Measurements from ENCODE around the gene PTPN23. TPM values are rescaled to one million over a fixed set of nuclear protein-coding genes. Genes with fewer than 3 reads are reported as not detected.
"Not testable (repeated sequence)": the region's sequence is repeated elsewhere in the genome, so short reads cannot be mapped to it uniquely, and the experiment has no call there.

PTPN23 gene
- total RNA-seq, 1 experiment from 2014 or later, result 53.5 TPM

GRCh38 chr3:47456984-47457383, 76.2 kb downstream of the PTPN23 start:
- H3K4me3 Mint-ChIP-seq, result no peak overlapping the region
- POLR2A ChIA-PET, result no interaction called here
- 0 out of 2 replicates have a peak overlapping the region, but pooled peaks have one; percentile 45 for H3K27ac Mint-ChIP-seq
- TF ChIP-seq RORB (CRISPR knock-in tag; IDR thresholded peaks at IDR 0.05) (no peak), GTF2I (CRISPR knock-in tag; conservative IDR thresholded peaks at IDR 0.05) (no peak), NR3C1 (CRISPR knock-in tag; conservative IDR thresholded peaks at IDR 0.05; ENCODE audit: low read depth) (no peak), CDX4 (CRISPR knock-in tag; IDR thresholded peaks at IDR 0.05; ENCODE audit: borderline replicate concordance) (no peak), GABPB1 (CRISPR knock-in tag; IDR thresholded peaks at IDR 0.05) (no peak), TP53 (CRISPR knock-in tag; IDR thresholded peaks at IDR 0.05) (no peak), ZMAT4 (CRISPR knock-in tag; IDR thresholded peaks at IDR 0.05) (no peak), ATF1 (CRISPR knock-in tag; IDR thresholded peaks at IDR 0.05) (no peak), ZNF671 (CRISPR knock-in tag; IDR thresholded peaks at IDR 0.05) (no peak), NFYB (CRISPR knock-in tag; conservative IDR thresholded peaks at IDR 0.05; ENCODE audit: low read depth) (no peak), PRRX2 (CRISPR knock-in tag; IDR thresholded peaks at IDR 0.05) (no peak), ZNF281 (CRISPR knock-in tag; IDR thresholded peaks at IDR 0.05) (no peak), MYBL2 (CRISPR knock-in tag; IDR thresholded peaks at IDR 0.05) (no peak)
- TF ChIP-seq, protein P1, sequence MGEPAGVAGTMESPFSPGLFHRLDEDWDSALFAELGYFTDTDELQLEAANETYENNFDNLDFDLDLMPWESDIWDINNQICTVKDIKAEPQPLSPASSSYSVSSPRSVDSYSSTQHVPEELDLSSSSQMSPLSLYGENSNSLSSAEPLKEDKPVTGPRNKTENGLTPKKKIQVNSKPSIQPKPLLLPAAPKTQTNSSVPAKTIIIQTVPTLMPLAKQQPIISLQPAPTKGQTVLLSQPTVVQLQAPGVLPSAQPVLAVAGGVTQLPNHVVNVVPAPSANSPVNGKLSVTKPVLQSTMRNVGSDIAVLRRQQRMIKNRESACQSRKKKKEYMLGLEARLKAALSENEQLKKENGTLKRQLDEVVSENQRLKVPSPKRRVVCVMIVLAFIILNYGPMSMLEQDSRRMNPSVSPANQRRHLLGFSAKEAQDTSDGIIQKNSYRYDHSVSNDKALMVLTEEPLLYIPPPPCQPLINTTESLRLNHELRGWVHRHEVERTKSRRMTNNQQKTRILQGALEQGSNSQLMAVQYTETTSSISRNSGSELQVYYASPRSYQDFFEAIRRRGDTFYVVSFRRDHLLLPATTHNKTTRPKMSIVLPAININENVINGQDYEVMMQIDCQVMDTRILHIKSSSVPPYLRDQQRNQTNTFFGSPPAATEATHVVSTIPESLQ (CRISPR knock-in tag; IDR thresholded peaks at IDR 0.05), result no peak
- TF ChIP-seq, protein P2, sequence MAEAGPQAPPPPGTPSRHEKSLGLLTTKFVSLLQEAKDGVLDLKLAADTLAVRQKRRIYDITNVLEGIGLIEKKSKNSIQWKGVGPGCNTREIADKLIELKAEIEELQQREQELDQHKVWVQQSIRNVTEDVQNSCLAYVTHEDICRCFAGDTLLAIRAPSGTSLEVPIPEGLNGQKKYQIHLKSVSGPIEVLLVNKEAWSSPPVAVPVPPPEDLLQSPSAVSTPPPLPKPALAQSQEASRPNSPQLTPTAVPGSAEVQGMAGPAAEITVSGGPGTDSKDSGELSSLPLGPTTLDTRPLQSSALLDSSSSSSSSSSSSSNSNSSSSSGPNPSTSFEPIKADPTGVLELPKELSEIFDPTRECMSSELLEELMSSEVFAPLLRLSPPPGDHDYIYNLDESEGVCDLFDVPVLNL (CRISPR knock-in tag; IDR thresholded peaks at IDR 0.05; ENCODE audit: borderline replicate concordance, low read depth), result no peak
- TF ChIP-seq, protein P3, sequence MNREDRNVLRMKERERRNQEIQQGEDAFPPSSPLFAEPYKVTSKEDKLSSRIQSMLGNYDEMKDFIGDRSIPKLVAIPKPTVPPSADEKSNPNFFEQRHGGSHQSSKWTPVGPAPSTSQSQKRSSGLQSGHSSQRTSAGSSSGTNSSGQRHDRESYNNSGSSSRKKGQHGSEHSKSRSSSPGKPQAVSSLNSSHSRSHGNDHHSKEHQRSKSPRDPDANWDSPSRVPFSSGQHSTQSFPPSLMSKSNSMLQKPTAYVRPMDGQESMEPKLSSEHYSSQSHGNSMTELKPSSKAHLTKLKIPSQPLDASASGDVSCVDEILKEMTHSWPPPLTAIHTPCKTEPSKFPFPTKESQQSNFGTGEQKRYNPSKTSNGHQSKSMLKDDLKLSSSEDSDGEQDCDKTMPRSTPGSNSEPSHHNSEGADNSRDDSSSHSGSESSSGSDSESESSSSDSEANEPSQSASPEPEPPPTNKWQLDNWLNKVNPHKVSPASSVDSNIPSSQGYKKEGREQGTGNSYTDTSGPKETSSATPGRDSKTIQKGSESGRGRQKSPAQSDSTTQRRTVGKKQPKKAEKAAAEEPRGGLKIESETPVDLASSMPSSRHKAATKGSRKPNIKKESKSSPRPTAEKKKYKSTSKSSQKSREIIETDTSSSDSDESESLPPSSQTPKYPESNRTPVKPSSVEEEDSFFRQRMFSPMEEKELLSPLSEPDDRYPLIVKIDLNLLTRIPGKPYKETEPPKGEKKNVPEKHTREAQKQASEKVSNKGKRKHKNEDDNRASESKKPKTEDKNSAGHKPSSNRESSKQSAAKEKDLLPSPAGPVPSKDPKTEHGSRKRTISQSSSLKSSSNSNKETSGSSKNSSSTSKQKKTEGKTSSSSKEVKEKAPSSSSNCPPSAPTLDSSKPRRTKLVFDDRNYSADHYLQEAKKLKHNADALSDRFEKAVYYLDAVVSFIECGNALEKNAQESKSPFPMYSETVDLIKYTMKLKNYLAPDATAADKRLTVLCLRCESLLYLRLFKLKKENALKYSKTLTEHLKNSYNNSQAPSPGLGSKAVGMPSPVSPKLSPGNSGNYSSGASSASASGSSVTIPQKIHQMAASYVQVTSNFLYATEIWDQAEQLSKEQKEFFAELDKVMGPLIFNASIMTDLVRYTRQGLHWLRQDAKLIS (CRISPR knock-in tag; IDR thresholded peaks at IDR 0.05; ENCODE audit: borderline replicate concordance), result no peak
- no peak for DNase-seq (ENCODE audit: low spot score)
- H3K4me1 Mint-ChIP-seq, result no peaks in the 10 kb centered on the region
- H3K36me3 Mint-ChIP-seq, result peaks cover 19% of the 10 kb centered on the region
- H3K9me3 Mint-ChIP-seq, result peaks cover 16% of the 10 kb centered on the region
- CTCF ChIA-PET, result interaction anchor here (1.8 kb wide), 1 partner anchor 36 kb away, joined by 5 read pairs; no protein-coding TSS in a partner anchor
- ATAC-seq, result no peak
- no peaks in the 10 kb centered on the region for H3K27me3 Mint-ChIP-seq (ENCODE audit: low read depth)

DNA sequence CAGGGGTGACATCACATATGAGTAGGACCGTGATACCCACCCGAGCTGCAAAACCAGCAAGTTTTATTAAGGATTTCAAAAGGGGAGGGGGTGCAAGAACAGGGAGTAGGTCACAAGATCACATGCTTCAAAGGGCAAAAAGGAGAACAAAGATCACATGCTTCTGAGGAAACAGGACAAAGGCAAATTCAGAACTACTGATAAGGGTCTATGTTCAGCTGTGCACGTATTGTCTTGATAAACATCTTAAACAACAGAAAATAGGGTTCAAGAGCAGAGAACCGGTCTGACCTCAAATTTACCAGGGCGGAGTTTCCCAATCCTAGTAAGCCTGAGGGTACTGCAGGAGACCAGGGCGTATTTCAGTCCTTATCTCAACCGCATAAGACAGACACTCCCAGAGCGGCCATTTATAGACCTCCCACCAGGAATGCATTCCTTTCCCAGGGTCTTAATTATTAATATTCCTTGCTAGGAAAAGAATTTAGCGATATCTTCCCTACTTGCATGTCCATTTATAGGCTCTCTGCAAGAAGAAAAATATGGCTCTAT, 78.8 kb downstream of the PTPN23 start:
- CTCF ChIA-PET; H3K27ac Mint-ChIP-seq; ATAC-seq; POLR2A ChIA-PET; H3K27me3 Mint-ChIP-seq (ENCODE audit: low read depth); DNase-seq (ENCODE audit: low spot score); H3K4me3 Mint-ChIP-seq; H3K4me1 Mint-ChIP-seq: not testable (repeated sequence)
- Mint-ChIP-seq H3K36me3 (peaks cover 19% of the 10 kb centered on the region), H3K9me3 (peaks cover 16% of the 10 kb centered on the region)

All from WTC11 (cell line).